ENCODE measurements around the gene HIRIP3. TPM values are rescaled to one million over a fixed set of nuclear protein-coding genes. Genes with fewer than 3 reads are reported as not detected.

Gene HIRIP3
- polyA plus RNA-seq, 2 of the 4 experiments (the other 2 are of a cell fraction), result 11.5 to 16.7 TPM

GRCh38 chr16:29943846-29944799 is 51.3 kb downstream of the HIRIP3 start:
- peak; percentile 85 to 99 for DNase-seq (ENCODE audit: low read depth in 1 of 2, low spot score in 1 of 2)
- Histone ChIP-seq H3K27ac (peak overlapping the region; percentile 92 to 94), H3K4me1 (peaks cover 26% of the 10 kb centered on the region), H3K9me3 (peaks cover 3% of the 10 kb centered on the region; the same call in 1 of the 3 replicates), H3K4me3 (peak overlapping the region; percentile 14), H3K4me2 (peak overlapping the region; percentile 83)
- peak; percentile 99 for FAIRE-seq
- ChIA-PET CTCF (interaction anchor here (0.7 to 3.8 kb wide), 23 partner anchors 10 to 137 kb away, joined by 3 to 28 read pairs (median 4); partner anchors contain the start of genes KCTD13, SEZ6L2, TAOK2 and TMEM219), POLR2A (interaction anchor here (0.8 to 3.1 kb wide), 14 partner anchors 10 to 121 kb away, joined by 3 to 45 read pairs (median 6); partner anchors contain the start of genes ALDOA, ASPHD1, HIRIP3 and KCTD13)
- peak; percentile 98 to 99 for ATAC-seq
- under 1% methylated on average over 11 of the region's 11 CpGs for WGBS (ENCODE audit: missing lambda C conversion rate)
- TF ChIP-seq SMC3 (IDR thresholded peaks at IDR 0.05) (peak; percentile 40; the same call in 2 of the 3 replicates), HOXB13 (CRISPR knock-in tag; IDR thresholded peaks at IDR 0.05; ENCODE audit: low read depth) (no peak), GATA3 (IDR thresholded peaks at IDR 0.05; ENCODE audit: borderline replicate concordance) (peak; percentile 34; the same call in 1 of the 2 replicates), ZNF302 (CRISPR knock-in tag; IDR thresholded peaks at IDR 0.05) (no peak), RAD21 (conservative IDR thresholded peaks at IDR 0.05 in 1 of 2, IDR thresholded peaks at IDR 0.05 in 1 of 2) (peak; percentile 47 to 56), RNF2 (IDR thresholded peaks at IDR 0.05; ENCODE audit: borderline replicate concordance, low read depth) (no peak), MYC (IDR thresholded peaks at IDR 0.05; ENCODE audit: borderline replicate concordance, low read length) (no peak), NFE2L2 (conservative IDR thresholded peaks at IDR 0.05; ENCODE audit: low read length) (no peak), FOSB (CRISPR knock-in tag; IDR thresholded peaks at IDR 0.05) (no peak), PHF8 (IDR thresholded peaks at IDR 0.05; ENCODE audit: borderline replicate concordance, low read depth) (no peak), POLR2A (IDR thresholded peaks at IDR 0.05; ENCODE audit: low read length) (peak; percentile 31), TP53 (CRISPR knock-in tag; IDR thresholded peaks at IDR 0.05) (no peak), CHD4 (IDR thresholded peaks at IDR 0.05; ENCODE audit: borderline replicate concordance) (no peak), POLR2AphosphoS2 (conservative IDR thresholded peaks at IDR 0.05; ENCODE audit: low read length) (no peak), JUN (IDR thresholded peaks at IDR 0.05) (peak; percentile 86 to 87), MAZ (IDR thresholded peaks at IDR 0.05; ENCODE audit: borderline replicate concordance, low read depth, low read length) (no peak), HOXA7 (CRISPR knock-in tag; IDR thresholded peaks at IDR 0.05) (no peak), HMGXB4 (CRISPR knock-in tag; IDR thresholded peaks at IDR 0.05; ENCODE audit: borderline replicate concordance) (no peak), FOXS1 (CRISPR knock-in tag; IDR thresholded peaks at IDR 0.05) (no peak), NPAS2 (CRISPR knock-in tag; IDR thresholded peaks at IDR 0.05; ENCODE audit: borderline replicate concordance) (no peak), RFX5 (IDR thresholded peaks at IDR 0.05) (no peak), EHF (CRISPR knock-in tag; IDR thresholded peaks at IDR 0.05) (0 out of 2 replicates have a peak, but pooled peaks have one; percentile 27), EP300 (IDR thresholded peaks at IDR 0.05) (no peak; a peak in 1 of 5 replicates), KDM5A (IDR thresholded peaks at IDR 0.05) (no peak), ZSCAN20 (CRISPR knock-in tag; IDR thresholded peaks at IDR 0.05) (no peak)
- TF ChIP-seq, protein P1, sequence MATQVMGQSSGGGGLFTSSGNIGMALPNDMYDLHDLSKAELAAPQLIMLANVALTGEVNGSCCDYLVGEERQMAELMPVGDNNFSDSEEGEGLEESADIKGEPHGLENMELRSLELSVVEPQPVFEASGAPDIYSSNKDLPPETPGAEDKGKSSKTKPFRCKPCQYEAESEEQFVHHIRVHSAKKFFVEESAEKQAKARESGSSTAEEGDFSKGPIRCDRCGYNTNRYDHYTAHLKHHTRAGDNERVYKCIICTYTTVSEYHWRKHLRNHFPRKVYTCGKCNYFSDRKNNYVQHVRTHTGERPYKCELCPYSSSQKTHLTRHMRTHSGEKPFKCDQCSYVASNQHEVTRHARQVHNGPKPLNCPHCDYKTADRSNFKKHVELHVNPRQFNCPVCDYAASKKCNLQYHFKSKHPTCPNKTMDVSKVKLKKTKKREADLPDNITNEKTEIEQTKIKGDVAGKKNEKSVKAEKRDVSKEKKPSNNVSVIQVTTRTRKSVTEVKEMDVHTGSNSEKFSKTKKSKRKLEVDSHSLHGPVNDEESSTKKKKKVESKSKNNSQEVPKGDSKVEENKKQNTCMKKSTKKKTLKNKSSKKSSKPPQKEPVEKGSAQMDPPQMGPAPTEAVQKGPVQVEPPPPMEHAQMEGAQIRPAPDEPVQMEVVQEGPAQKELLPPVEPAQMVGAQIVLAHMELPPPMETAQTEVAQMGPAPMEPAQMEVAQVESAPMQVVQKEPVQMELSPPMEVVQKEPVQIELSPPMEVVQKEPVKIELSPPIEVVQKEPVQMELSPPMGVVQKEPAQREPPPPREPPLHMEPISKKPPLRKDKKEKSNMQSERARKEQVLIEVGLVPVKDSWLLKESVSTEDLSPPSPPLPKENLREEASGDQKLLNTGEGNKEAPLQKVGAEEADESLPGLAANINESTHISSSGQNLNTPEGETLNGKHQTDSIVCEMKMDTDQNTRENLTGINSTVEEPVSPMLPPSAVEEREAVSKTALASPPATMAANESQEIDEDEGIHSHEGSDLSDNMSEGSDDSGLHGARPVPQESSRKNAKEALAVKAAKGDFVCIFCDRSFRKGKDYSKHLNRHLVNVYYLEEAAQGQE (IDR thresholded peaks at IDR 0.05), result no peak
- TF ChIP-seq, protein P2, sequence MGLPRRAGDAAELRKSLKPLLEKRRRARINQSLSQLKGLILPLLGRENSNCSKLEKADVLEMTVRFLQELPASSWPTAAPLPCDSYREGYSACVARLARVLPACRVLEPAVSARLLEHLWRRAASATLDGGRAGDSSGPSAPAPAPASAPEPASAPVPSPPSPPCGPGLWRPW (IDR thresholded peaks at IDR 0.05), result no peak
- TF ChIP-seq, protein P3, sequence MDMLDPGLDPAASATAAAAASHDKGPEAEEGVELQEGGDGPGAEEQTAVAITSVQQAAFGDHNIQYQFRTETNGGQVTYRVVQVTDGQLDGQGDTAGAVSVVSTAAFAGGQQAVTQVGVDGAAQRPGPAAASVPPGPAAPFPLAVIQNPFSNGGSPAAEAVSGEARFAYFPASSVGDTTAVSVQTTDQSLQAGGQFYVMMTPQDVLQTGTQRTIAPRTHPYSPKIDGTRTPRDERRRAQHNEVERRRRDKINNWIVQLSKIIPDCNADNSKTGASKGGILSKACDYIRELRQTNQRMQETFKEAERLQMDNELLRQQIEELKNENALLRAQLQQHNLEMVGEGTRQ (IDR thresholded peaks at IDR 0.05), result no peak
- TF ChIP-seq, protein P4, sequence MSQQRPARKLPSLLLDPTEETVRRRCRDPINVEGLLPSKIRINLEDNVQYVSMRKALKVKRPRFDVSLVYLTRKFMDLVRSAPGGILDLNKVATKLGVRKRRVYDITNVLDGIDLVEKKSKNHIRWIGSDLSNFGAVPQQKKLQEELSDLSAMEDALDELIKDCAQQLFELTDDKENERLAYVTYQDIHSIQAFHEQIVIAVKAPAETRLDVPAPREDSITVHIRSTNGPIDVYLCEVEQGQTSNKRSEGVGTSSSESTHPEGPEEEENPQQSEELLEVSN (IDR thresholded peaks at IDR 0.05; ENCODE audit: borderline replicate concordance, low read depth), result no peak
- TF ChIP-seq, protein P5, sequence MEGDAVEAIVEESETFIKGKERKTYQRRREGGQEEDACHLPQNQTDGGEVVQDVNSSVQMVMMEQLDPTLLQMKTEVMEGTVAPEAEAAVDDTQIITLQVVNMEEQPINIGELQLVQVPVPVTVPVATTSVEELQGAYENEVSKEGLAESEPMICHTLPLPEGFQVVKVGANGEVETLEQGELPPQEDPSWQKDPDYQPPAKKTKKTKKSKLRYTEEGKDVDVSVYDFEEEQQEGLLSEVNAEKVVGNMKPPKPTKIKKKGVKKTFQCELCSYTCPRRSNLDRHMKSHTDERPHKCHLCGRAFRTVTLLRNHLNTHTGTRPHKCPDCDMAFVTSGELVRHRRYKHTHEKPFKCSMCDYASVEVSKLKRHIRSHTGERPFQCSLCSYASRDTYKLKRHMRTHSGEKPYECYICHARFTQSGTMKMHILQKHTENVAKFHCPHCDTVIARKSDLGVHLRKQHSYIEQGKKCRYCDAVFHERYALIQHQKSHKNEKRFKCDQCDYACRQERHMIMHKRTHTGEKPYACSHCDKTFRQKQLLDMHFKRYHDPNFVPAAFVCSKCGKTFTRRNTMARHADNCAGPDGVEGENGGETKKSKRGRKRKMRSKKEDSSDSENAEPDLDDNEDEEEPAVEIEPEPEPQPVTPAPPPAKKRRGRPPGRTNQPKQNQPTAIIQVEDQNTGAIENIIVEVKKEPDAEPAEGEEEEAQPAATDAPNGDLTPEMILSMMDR (IDR thresholded peaks at IDR 0.05), result peak; percentile 64
